ENCODE measurements around the gene LCE3C.

The LCE3C gene

GRCh38 chr1:152646656-152647055 is 46.6 kb downstream of the LCE3C start:
- DNase-seq (ENCODE audit: low read depth) = no peak
- H3K4me3 ChIP-seq (ENCODE audit: low read depth, low read length) = no peak overlapping the region
- in situ Hi-C loops (cut with HindIII; ENCODE audit: low sequenced_read_pairs) = no loop called here
- no peak for TF ChIP-seq CTCF (IDR thresholded peaks at IDR 0.05; ENCODE audit: low read depth, low read length, missing control alignments)

Measured in astrocyte of the cerebellum (primary cell).